ENCODE measurements around the gene ZNF587. TPM values are rescaled to one million over a fixed set of nuclear protein-coding genes. Genes with fewer than 3 reads are reported as not detected.
"Not testable (repeated sequence)": the region's sequence is repeated elsewhere in the genome, so short reads cannot be mapped to it uniquely, and the experiment has no call there.

ZNF587 gene
- total and polyA plus RNA-seq, 2 donors from 2014 or later = 3.7 to 37.3 TPM

GRCh38 chr19:57803265-57803593 lies 46.4 kb upstream of the ZNF587 start:
- H3K27me3 ChIP-seq (ENCODE audit: control insufficient read depth, insufficient read depth, low read length) = no peaks in the 10 kb centered on the region
- FAIRE-seq (no peak), DNase-seq (no peak)
- H3K9me3 ChIP-seq (ENCODE audit: control insufficient read depth in 2 of 3, insufficient read depth in 1 of 3, low read length in 3 of 3) = no peaks in the 10 kb centered on the region
- H3K4me1 ChIP-seq (ENCODE audit: control insufficient read depth in 2 of 3, insufficient read depth in 2 of 3, low read depth in 1 of 3, low read length in 3 of 3) = peaks cover 0 to 2% (median 0%) of the 10 kb centered on the region in 3 donors
- TF ChIP-seq CTCF (IDR thresholded peaks at IDR 0.05; ENCODE audit: borderline replicate concordance, extremely low read depth, insufficient read depth) = no peak
- H3K4me3 ChIP-seq (ENCODE audit: low read length in 3 of 3) = peak overlapping the region; percentile 53 to 81 (median 73)
- H3K27ac ChIP-seq (ENCODE audit: low read depth in 2 of 2, low read length in 2 of 2) = peak overlapping the region in 1 of 2 donors; percentile 81
- peak overlapping the region; percentile 8 to 80 (median 57) for H3K9ac ChIP-seq (ENCODE audit: low read length in 3 of 3)
- intact Hi-C loops (cut with DNase I) = no loop called here
- H3K36me3 ChIP-seq (ENCODE audit: control insufficient read depth in 2 of 3, insufficient read depth in 3 of 3, low read length in 3 of 3) = peaks cover 0 to 6% (median 4%) of the 10 kb centered on the region in 3 donors

GRCh38 chr19:57803594-57804325 lies 45.9 kb upstream of the ZNF587 start:
- H3K36me3 ChIP-seq (ENCODE audit: control insufficient read depth in 2 of 3, insufficient read depth in 3 of 3, low read length in 3 of 3) = peaks cover 0 to 10% (median 7%) of the 10 kb centered on the region in 3 donors
- no peaks in the 10 kb centered on the region for H3K9me3 ChIP-seq (ENCODE audit: control insufficient read depth in 2 of 3, insufficient read depth in 1 of 3, low read length in 3 of 3)
- peaks cover 0 to under 1% (median 0%) of the 10 kb centered on the region in 3 donors for H3K4me1 ChIP-seq (ENCODE audit: control insufficient read depth in 2 of 3, insufficient read depth in 2 of 3, low read depth in 1 of 3, low read length in 3 of 3)
- peak in 4 of 5 donors; percentile 59 to 82 (median 79) for DNase-seq
- no peak for TF ChIP-seq CTCF (IDR thresholded peaks at IDR 0.05; ENCODE audit: borderline replicate concordance, extremely low read depth, insufficient read depth)
- peak overlapping the region; percentile 57 to 80 (median 67) for H3K9ac ChIP-seq (ENCODE audit: low read length in 3 of 3)
- FAIRE-seq = no peak
- H3K27me3 ChIP-seq (ENCODE audit: control insufficient read depth, insufficient read depth, low read length) = no peaks in the 10 kb centered on the region
- intact Hi-C loops (cut with DNase I) = no loop called here
- peak overlapping the region; percentile 38 to 81 for H3K27ac ChIP-seq (ENCODE audit: low read depth in 2 of 2, low read length in 2 of 2)
- H3K4me3 ChIP-seq (ENCODE audit: low read length in 3 of 3) = peak overlapping the region; percentile 53 to 81 (median 73)

GRCh38 chr19:57807541-57807940 lies 42.1 kb upstream of the ZNF587 start:
- no peaks in the 10 kb centered on the region for H3K27me3 ChIP-seq (ENCODE audit: control insufficient read depth, insufficient read depth, low read length)

GRCh38 chr19:57810410-57811295 lies 39.0 kb upstream of the ZNF587 start:
- H3K9ac ChIP-seq (ENCODE audit: low read length in 3 of 3); H3K9me3 ChIP-seq (ENCODE audit: control insufficient read depth in 2 of 3, insufficient read depth in 1 of 3, low read length in 3 of 3); H3K27me3 ChIP-seq (ENCODE audit: control insufficient read depth, insufficient read depth, low read length); FAIRE-seq; intact Hi-C loops (cut with DNase I); H3K4me3 ChIP-seq (ENCODE audit: low read length in 3 of 3): not testable (repeated sequence)
- peaks cover 4 to 23% (median 14%) of the 10 kb centered on the region in 3 donors for H3K36me3 ChIP-seq (ENCODE audit: control insufficient read depth in 2 of 3, insufficient read depth in 3 of 3, low read length in 3 of 3)
- H3K4me1 ChIP-seq (ENCODE audit: control insufficient read depth in 2 of 3, insufficient read depth in 2 of 3, low read depth in 1 of 3, low read length in 3 of 3) = peaks cover 0 to 16% (median 11%) of the 10 kb centered on the region in 3 donors
- DNase-seq = peak in 2 of 5 donors; percentile 37 to 42
- peak overlapping the region in 1 of 2 donors; percentile 1 for H3K27ac ChIP-seq (ENCODE audit: low read depth in 2 of 2, low read length in 2 of 2)

More at GRCh38 chr19:57807541-57807940, 42.1 kb upstream of the ZNF587 start:
- FAIRE-seq (no peak), DNase-seq (no peak)
- Histone ChIP-seq H3K9ac (ENCODE audit: low read length in 3 of 3) (no peak overlapping the region), H3K27ac (ENCODE audit: low read depth in 2 of 2, low read length in 2 of 2) (no peak overlapping the region), H3K9me3 (ENCODE audit: control insufficient read depth in 2 of 3, insufficient read depth in 1 of 3, low read length in 3 of 3) (no peaks in the 10 kb centered on the region), H3K4me1 (ENCODE audit: control insufficient read depth in 2 of 3, insufficient read depth in 2 of 3, low read depth in 1 of 3, low read length in 3 of 3) (peaks cover 0 to 10% (median 8%) of the 10 kb centered on the region in 3 donors), H3K36me3 (ENCODE audit: control insufficient read depth in 2 of 3, insufficient read depth in 3 of 3, low read length in 3 of 3) (peaks cover 4 to 19% (median 14%) of the 10 kb centered on the region in 3 donors), H3K4me3 (ENCODE audit: low read length in 3 of 3) (no peak overlapping the region)
- no peak for TF ChIP-seq CTCF (IDR thresholded peaks at IDR 0.05; ENCODE audit: borderline replicate concordance, extremely low read depth, insufficient read depth)
- intact Hi-C loops (cut with DNase I) = no loop called here

All from kidney (tissue), 14 donors.